GM12878 (cell line): ENCODE measurements around the gene SQOR. TPM values are rescaled to one million over a fixed set of nuclear protein-coding genes. Genes with fewer than 3 reads are reported as not detected.

Source experiments
- CBFB ChIP-seq: IDR thresholded peaks from 2 replicates; pipeline ENCODE4 v1.6.1; 2016; ENCODE audit warnings: antibody characterized with exemption, low read depth
- CEBPB ChIP-seq, 2 experiments: fragments of 150-350 bp in 1 of 2; IDR thresholded peaks; 2 replicates each; pipeline ENCODE4 v1.6.1; 2012 to 2014; ENCODE audit warnings: low read depth in 2 of 2, low read length in 2 of 2, borderline replicate concordance in 1 of 2, inconsistent platforms in 1 of 2
- E4F1 ChIP-seq: fragments of 450-650 bp; IDR thresholded peaks from 2 replicates; pipeline ENCODE4 v1.6.1; 2018; ENCODE audit warnings: borderline replicate concordance, mild to moderate bottlenecking; ENCODE audit not compliant: partially characterized antibody
- EED ChIP-seq: sonication (generic); IDR thresholded peaks from 2 replicates; pipeline ENCODE4 v1.6.1; 2016; ENCODE audit warnings: antibody characterized with exemption, low read depth
- ETV6 ChIP-seq, 2 experiments: fragments of 450-650 bp in 1 of 2; IDR thresholded peaks in 1 of 2; conservative IDR thresholded peaks in 1 of 2; 2 replicates each; pipeline ENCODE4 v1.6.1; 2014; ENCODE audit warnings: antibody characterized with exemption in 1 of 2, borderline replicate concordance in 1 of 2, low read depth in 1 of 2, mild to moderate bottlenecking in 1 of 2, moderate library complexity in 1 of 2
- FOXK2 ChIP-seq: fragments of 450-650 bp; IDR thresholded peaks from 2 replicates; pipeline ENCODE4 v1.6.1; 2017; ENCODE audit warnings: mild to moderate bottlenecking, moderate library complexity
- HDAC2 ChIP-seq: fragments of 200-600 bp; sonication (generic); IDR thresholded peaks from 2 replicates; pipeline ENCODE4 v1.6.1; 2017
- JUND ChIP-seq: IDR thresholded peaks from 2 replicates; pipeline ENCODE4 v1.6.1; 2012; ENCODE audit warnings: low read depth, mild to moderate bottlenecking, low read length, improper control_type of control experiment, moderate library complexity
- KDM1A ChIP-seq: fragments of 200-600 bp; sonication (generic); IDR thresholded peaks from 2 replicates; pipeline ENCODE4 v1.6.1; 2016; ENCODE audit warnings: borderline replicate concordance
- NFXL1 ChIP-seq: fragments of 450-650 bp; IDR thresholded peaks from 2 replicates; pipeline ENCODE4 v1.6.1; 2017; ENCODE audit warnings: antibody characterized with exemption, mild to moderate bottlenecking, borderline replicate concordance
- NFYA ChIP-seq: IDR thresholded peaks from 2 replicates; pipeline ENCODE4 v1.6.1; 2011; ENCODE audit warnings: low read depth, mild to moderate bottlenecking, low read length, improper control_type of control experiment, borderline replicate concordance
- PAX5 ChIP-seq: IDR thresholded peaks from 2 replicates; pipeline ENCODE4 v1.6.1; 2011; ENCODE audit warnings: low read depth, low read length, borderline replicate concordance
- POLR2A ChIP-seq: IDR thresholded peaks from 2 replicates; pipeline ENCODE4 v1.6.1; 2011; ENCODE audit warnings: low read depth, mild to moderate bottlenecking, low read length
- RBBP5 ChIP-seq: fragments of 200-600 bp; sonication (generic); conservative IDR thresholded peaks from 2 replicates; pipeline ENCODE4 v1.6.1; 2016
- RCOR1 ChIP-seq: conservative IDR thresholded peaks from 2 replicates; pipeline ENCODE4 v1.6.1; 2012; ENCODE audit warnings: low read depth, low read length, improper control_type of control experiment
- SMAD1 ChIP-seq: fragments of 450-650 bp; IDR thresholded peaks from 2 replicates; pipeline ENCODE4 v1.6.1; 2018; ENCODE audit warnings: mild to moderate bottlenecking, low read depth; ENCODE audit not compliant: partially characterized antibody
- SMAD5 ChIP-seq: IDR thresholded peaks from 2 replicates; pipeline ENCODE4 v1.6.1; 2016; ENCODE audit warnings: antibody characterized with exemption, low read depth
- SP1 ChIP-seq: IDR thresholded peaks from one replicate; pipeline ENCODE4 v1.6.1; 2011; ENCODE audit warnings: low read depth, low read length
- SRF ChIP-seq, 2 experiments: IDR thresholded peaks; 2 replicates each; pipeline ENCODE4 v1.6.1; 2011; ENCODE audit warnings: low read depth in 2 of 2, low read length in 2 of 2, mild to moderate bottlenecking in 1 of 2, moderate library complexity in 1 of 2
- TCF3 ChIP-seq: IDR thresholded peaks from 2 replicates; pipeline ENCODE4 v1.6.1; 2012; ENCODE audit warnings: low read depth, mild to moderate bottlenecking, low read length, borderline replicate concordance; ENCODE audit not compliant: insufficient read depth
- WRNIP1 ChIP-seq: IDR thresholded peaks from 2 replicates; pipeline ENCODE4 v1.6.1; 2011; ENCODE audit warnings: low read depth, low read length, improper control_type of control experiment, borderline replicate concordance
- YY1 ChIP-seq: IDR thresholded peaks from 2 replicates; pipeline ENCODE4 v1.6.1; 2011; ENCODE audit warnings: low read depth, mild to moderate bottlenecking, low read length
- ZNF24 ChIP-seq: fragments of 450-650 bp; IDR thresholded peaks from 2 replicates; pipeline ENCODE4 v1.6.1; 2017; ENCODE audit warnings: antibody characterized with exemption, mild to moderate bottlenecking
- ZNF274 ChIP-seq: IDR thresholded peaks from one replicate; pipeline ENCODE4 v1.8.0; 2011; ENCODE audit not compliant: insufficient read length, insufficient read depth
- polyA plus RNA-seq, 11 experiments: library from polyadenylated mRNA; depleted of rRNA in 4 of 11; unstranded in 6 of 11; stranded (reverse) in 5 of 11; fragments of >200 nt; fragmentation: Nextera tagmentation in 4 of 11; fragmentation: Illumina TruSeq in 1 of 11; extraction: Ambion mirVana in 4 of 11; extraction: Trizol in 1 of 11; gene quantifications; 1 replicate in 1 of 11; 2 replicates in 10 of 11; pipeline versions ENCODE4 v1.2.1 to v1.2.3, GENCODE V29; 2011 to 2016; ENCODE audit warnings: inconsistent platforms in 2 of 11, missing spikeins in 2 of 11, low read depth in 1 of 11
- total RNA-seq, 4 experiments: library from RNA; depleted of rRNA in 3 of 4; stranded (reverse); fragments of >200 nt in 3 of 4; fragmentation: Illumina TruSeq in 1 of 4; extraction: Trizol in 1 of 4; gene quantifications; 2 replicates each; pipeline versions ENCODE4 v1.2.1 to v1.2.3, GENCODE V29; 2013 to 2021
- TF ChIP-seq, protein P1 (sequence below): fragments of 450-650 bp; IDR thresholded peaks from 2 replicates; pipeline ENCODE4 v1.6.1; 2016; ENCODE audit warnings: mild to moderate bottlenecking
- TF ChIP-seq, protein P2 (sequence below): IDR thresholded peaks from 2 replicates; pipeline ENCODE4 v1.6.1; 2011; ENCODE audit warnings: low read depth, low read length, improper control_type of control experiment, borderline replicate concordance

Gene SQOR
- total and polyA plus RNA-seq, 10 of the 15 experiments (the other 5 are each of a cell fraction or from before 2014, with no cell fraction given): 14.5 to 74.7 (median 44.2) TPM

DNA sequence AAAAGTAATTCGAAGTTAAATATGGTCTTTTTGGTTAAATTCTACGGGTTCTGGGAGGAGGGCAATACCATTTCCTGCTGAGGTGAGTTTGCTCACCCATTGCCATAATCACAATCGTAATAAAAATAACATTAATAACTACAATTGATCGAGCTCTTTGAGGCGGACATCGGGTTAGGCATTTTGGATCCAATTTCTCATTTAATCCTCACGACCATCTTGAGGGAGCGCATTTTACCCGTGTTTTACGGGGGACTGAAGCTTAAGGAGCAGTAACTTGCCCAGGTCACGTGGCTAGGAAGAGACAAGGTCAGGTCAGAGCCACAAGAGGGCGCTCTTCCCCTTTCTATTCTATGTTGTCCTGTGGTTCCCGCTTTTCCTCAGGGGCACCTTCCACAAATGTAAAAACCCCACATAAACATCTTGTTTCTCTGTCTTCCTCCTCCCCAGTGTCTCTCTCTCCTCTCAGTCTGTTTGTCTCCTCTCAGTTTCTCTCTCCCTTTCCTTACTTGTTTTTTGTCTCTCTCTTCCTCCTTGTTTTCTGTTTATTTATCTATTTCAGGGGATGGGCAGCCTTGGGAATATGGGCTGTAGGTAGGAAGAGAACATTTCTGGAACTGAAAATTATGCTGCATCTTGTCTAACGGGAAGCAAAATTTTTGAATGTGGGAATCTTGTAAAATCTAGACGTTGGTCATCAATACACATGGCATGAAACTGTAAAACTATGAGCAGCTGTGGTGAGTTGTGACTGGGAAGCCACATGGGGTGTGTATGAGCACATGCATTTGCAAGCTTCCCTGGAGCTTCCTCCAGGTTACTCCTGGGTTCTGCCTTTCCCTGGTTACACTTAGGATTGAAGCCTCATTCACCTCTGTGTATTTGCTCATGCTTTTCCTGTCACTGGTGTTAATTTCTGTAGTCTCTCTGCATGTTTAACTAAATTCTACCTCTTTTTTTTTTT, 71.0 kb downstream of the SQOR start (continued):
- TF ChIP-seq SRF (IDR thresholded peaks at IDR 0.05; ENCODE audit: low read depth in 2 of 2, low read length in 2 of 2) (no peak), EED (no peak), ZNF274 (no peak), ETV6 (conservative IDR thresholded peaks at IDR 0.05 in 1 of 2, IDR thresholded peaks at IDR 0.05 in 1 of 2; ENCODE audit: borderline replicate concordance in 1 of 2, low read depth in 1 of 2) (no peak), RCOR1 (no peak), HDAC2 (no peak), FOXK2 (peak; percentile 84), NFYA (no peak), TCF3 (no peak), NFXL1 (no peak), RBBP5 (no peak), SMAD5 (no peak), JUND (peak; percentile 36; the same call in 1 of the 2 replicates), WRNIP1 (no peak), ZNF24 (no peak), CBFB (no peak), KDM1A (no peak), YY1 (peak; percentile 49; the same call in 1 of the 2 replicates), E4F1 (no peak), POLR2A (no peak), CEBPB (IDR thresholded peaks at IDR 0.05; ENCODE audit: borderline replicate concordance in 1 of 2, low read depth in 2 of 2, low read length in 2 of 2) (no peak), SMAD1 (no peak), SP1 (no peak), PAX5 (no peak)
- TF ChIP-seq, protein P1, sequence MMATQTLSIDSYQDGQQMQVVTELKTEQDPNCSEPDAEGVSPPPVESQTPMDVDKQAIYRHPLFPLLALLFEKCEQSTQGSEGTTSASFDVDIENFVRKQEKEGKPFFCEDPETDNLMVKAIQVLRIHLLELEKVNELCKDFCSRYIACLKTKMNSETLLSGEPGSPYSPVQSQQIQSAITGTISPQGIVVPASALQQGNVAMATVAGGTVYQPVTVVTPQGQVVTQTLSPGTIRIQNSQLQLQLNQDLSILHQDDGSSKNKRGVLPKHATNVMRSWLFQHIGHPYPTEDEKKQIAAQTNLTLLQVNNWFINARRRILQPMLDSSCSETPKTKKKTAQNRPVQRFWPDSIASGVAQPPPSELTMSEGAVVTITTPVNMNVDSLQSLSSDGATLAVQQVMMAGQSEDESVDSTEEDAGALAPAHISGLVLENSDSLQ: no peak
- TF ChIP-seq, protein P2, sequence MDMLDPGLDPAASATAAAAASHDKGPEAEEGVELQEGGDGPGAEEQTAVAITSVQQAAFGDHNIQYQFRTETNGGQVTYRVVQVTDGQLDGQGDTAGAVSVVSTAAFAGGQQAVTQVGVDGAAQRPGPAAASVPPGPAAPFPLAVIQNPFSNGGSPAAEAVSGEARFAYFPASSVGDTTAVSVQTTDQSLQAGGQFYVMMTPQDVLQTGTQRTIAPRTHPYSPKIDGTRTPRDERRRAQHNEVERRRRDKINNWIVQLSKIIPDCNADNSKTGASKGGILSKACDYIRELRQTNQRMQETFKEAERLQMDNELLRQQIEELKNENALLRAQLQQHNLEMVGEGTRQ: peak; percentile 84
